Keratinocyte (primary cell): ENCODE measurements around the gene FRS2. TPM values are rescaled to one million over a fixed set of nuclear protein-coding genes. Genes with fewer than 3 reads are reported as not detected.

Experiments used
- DNase-seq: peaks from one replicate; pipeline ENCODE4 v3.0.0-alpha.2; 2011; ENCODE audit warnings: low read depth, missing footprints, low spot score
- FAIRE-seq: peaks from 2 replicates; lab custom pipeline; 2011; peaks lifted over from hg19 to GRCh38; lab: Jason Lieb, UNC
- H2AFZ ChIP-seq: 2 replicates; pipeline ENCODE4 v1.6.0; 2012; ENCODE audit warnings: low read length, control low read depth, inconsistent platforms; ENCODE audit not compliant: control insufficient read depth
- H3K27ac ChIP-seq: 2 replicates; pipeline ENCODE4 v1.5.1; 2011; ENCODE audit warnings: low read length; ENCODE audit not compliant: control insufficient read depth, insufficient read depth
- H3K27me3 ChIP-seq: 3 replicates; pipeline ENCODE4 v1.6.0; 2011; ENCODE audit warnings: low read length; ENCODE audit not compliant: control insufficient read depth, insufficient read depth; ENCODE audit errors: extremely low read depth
- H3K36me3 ChIP-seq, 2 experiments: 2 replicates in 1 of 2; 3 replicates in 1 of 2; pipeline ENCODE4 v1.5.1; 2011; ENCODE audit warnings: low read length in 2 of 2, mild to moderate bottlenecking in 1 of 2; ENCODE audit not compliant: control insufficient read depth in 2 of 2, insufficient read depth in 2 of 2; ENCODE audit errors: extremely low read depth in 1 of 2
- H3K4me1 ChIP-seq: 3 replicates; pipeline ENCODE4 v1.5.1; 2011; ENCODE audit warnings: low read length; ENCODE audit not compliant: control insufficient read depth, insufficient read depth; ENCODE audit errors: extremely low read depth
- H3K4me2 ChIP-seq: 3 replicates; pipeline ENCODE4 v1.6.0; 2011; ENCODE audit warnings: low read depth, low read length; ENCODE audit not compliant: control insufficient read depth, insufficient read depth; ENCODE audit errors: extremely low read depth
- H3K4me3 ChIP-seq, 3 experiments: fragments of 200-600 bp in 1 of 3; sonication (generic) in 1 of 3; 2 replicates in 2 of 3; 3 replicates in 1 of 3; pipeline ENCODE4 v1.5.1; 2011 to 2016; ENCODE audit warnings: low read length in 3 of 3, mild to moderate bottlenecking in 3 of 3, control low read depth in 2 of 3, inconsistent platforms in 1 of 3, low read depth in 1 of 3, mixed read lengths in 1 of 3, mixed run types in 1 of 3, moderate library complexity in 1 of 3; ENCODE audit not compliant: control insufficient read depth in 2 of 3, insufficient read depth in 2 of 3; ENCODE audit errors: extremely low read depth in 1 of 3
- H3K79me2 ChIP-seq: 2 replicates; pipeline ENCODE4 v1.6.0; 2012; ENCODE audit warnings: low read length; ENCODE audit not compliant: control insufficient read depth, insufficient read depth
- H3K9ac ChIP-seq: 3 replicates; pipeline ENCODE4 v1.6.0; 2011; ENCODE audit warnings: low read length; ENCODE audit not compliant: control insufficient read depth, insufficient read depth; ENCODE audit errors: extremely low read depth
- H3K9me1 ChIP-seq: 3 replicates; pipeline ENCODE4 v1.6.0; 2011; ENCODE audit warnings: low read length; ENCODE audit not compliant: control insufficient read depth, insufficient read depth; ENCODE audit errors: extremely low read depth
- H3K9me3 ChIP-seq: 2 replicates; pipeline ENCODE4 v1.5.1; 2012; ENCODE audit warnings: low read depth, low read length; ENCODE audit not compliant: control insufficient read depth
- H4K20me1 ChIP-seq: 3 replicates; pipeline ENCODE4 v1.6.0; 2011; ENCODE audit warnings: low read length; ENCODE audit not compliant: control insufficient read depth, insufficient read depth; ENCODE audit errors: extremely low read depth
- EZH2 ChIP-seq: IDR thresholded peaks from one replicate; pipeline ENCODE4 v1.6.1; 2012; ENCODE audit warnings: inconsistent platforms, mild to moderate bottlenecking, low read length, moderate library complexity
- dilution Hi-C: fragments of 300-500 bp; cut with MboI; formaldehyde crosslinking; loops from one replicate; pipeline ENCODE4 v1.7.0; 2020; ENCODE audit warnings: low sequenced_read_pairs; ENCODE audit not compliant: extremely low pct_ligation_motif_present
- polyA plus RNA-seq, 5 experiments: library from polyadenylated mRNA; depleted of rRNA in 3 of 5; stranded (reverse) in 3 of 5; stranded (forward) in 1 of 5; unstranded in 1 of 5; fragments of >200 nt; gene quantifications; 1 replicate in 1 of 5; 2 replicates in 3 of 5; 3 replicates in 1 of 5; pipeline versions ENCODE4 v1.2.1 to v1.2.3, GENCODE V29; 2011 to 2012; ENCODE audit warnings: missing spikeins in 2 of 5, low read depth in 1 of 5, low replicate concordance in 1 of 5
- TF ChIP-seq, protein P1 (sequence below), 3 experiments: IDR thresholded peaks in 1 of 3; conservative IDR thresholded peaks in 1 of 3; optimal IDR thresholded peaks in 1 of 3; 2 replicates in 2 of 3; 3 replicates in 1 of 3; pipeline versions ENCODE3 to v1.5.1; 2011; ENCODE audit warnings: low read length in 3 of 3, mild to moderate bottlenecking in 3 of 3, moderate library complexity in 2 of 3, control low read depth in 1 of 3, inconsistent platforms in 1 of 3; ENCODE audit not compliant: insufficient read depth in 2 of 3; ENCODE audit errors: extremely low read depth in 1 of 3

FRS2 gene
- polyA plus RNA-seq, 1 donor (not counting 4 experiments of a cell fraction or from before 2014, with no cell fraction given): 28.6 TPM

DNA sequence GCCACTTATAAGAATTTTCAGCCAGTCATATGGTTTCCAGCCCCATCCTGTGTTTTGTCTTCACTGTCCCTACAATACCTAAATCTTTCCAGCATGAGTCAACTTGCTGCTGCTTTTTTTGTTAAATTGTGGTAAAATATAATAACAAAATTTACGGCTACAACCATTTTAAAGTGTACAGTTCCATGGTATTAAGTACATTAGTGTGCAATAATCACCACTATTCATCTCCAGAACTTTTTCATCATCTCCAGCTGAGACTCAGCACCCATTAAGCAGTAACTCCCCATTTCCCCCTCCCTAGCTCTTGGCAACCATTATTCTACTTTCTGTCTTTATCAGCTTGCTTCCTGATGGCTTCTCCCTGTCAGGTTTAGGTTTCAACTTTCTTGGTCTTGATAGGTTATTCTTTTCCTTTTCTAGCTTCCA lies 39.1 kb downstream of the FRS2 start:
- FAIRE-seq (no peak), DNase-seq (no peak)
- no peak overlapping the region for H3K9ac ChIP-seq
- peaks cover 84% of the 10 kb centered on the region for H3K79me2 ChIP-seq
- no peak overlapping the region for H3K27ac ChIP-seq
- no peak overlapping the region for H3K4me3 ChIP-seq
- dilution Hi-C loops: no loop called here
- no peaks in the 10 kb centered on the region for H3K36me3 ChIP-seq
- H3K9me1 ChIP-seq: no peaks in the 10 kb centered on the region
- H4K20me1 ChIP-seq: peaks cover 2% of the 10 kb centered on the region
- TF ChIP-seq, protein P1, sequence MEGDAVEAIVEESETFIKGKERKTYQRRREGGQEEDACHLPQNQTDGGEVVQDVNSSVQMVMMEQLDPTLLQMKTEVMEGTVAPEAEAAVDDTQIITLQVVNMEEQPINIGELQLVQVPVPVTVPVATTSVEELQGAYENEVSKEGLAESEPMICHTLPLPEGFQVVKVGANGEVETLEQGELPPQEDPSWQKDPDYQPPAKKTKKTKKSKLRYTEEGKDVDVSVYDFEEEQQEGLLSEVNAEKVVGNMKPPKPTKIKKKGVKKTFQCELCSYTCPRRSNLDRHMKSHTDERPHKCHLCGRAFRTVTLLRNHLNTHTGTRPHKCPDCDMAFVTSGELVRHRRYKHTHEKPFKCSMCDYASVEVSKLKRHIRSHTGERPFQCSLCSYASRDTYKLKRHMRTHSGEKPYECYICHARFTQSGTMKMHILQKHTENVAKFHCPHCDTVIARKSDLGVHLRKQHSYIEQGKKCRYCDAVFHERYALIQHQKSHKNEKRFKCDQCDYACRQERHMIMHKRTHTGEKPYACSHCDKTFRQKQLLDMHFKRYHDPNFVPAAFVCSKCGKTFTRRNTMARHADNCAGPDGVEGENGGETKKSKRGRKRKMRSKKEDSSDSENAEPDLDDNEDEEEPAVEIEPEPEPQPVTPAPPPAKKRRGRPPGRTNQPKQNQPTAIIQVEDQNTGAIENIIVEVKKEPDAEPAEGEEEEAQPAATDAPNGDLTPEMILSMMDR (optimal IDR thresholded peaks at IDR 0.05 in 1 of 3, IDR thresholded peaks at IDR 0.05 in 1 of 3, conservative IDR thresholded peaks at IDR 0.05 in 1 of 3; ENCODE audit: extremely low read depth in 1 of 3, insufficient read depth in 2 of 3, low read length in 3 of 3): no peak
- no peak for TF ChIP-seq EZH2
- peak overlapping the region; percentile 17 for H3K4me2 ChIP-seq
- H3K4me1 ChIP-seq: peaks cover 11% of the 10 kb centered on the region
- H3K9me3 ChIP-seq: no peaks in the 10 kb centered on the region
- no peaks in the 10 kb centered on the region for H3K27me3 ChIP-seq
- H2AFZ ChIP-seq: no peak overlapping the region

DNA sequence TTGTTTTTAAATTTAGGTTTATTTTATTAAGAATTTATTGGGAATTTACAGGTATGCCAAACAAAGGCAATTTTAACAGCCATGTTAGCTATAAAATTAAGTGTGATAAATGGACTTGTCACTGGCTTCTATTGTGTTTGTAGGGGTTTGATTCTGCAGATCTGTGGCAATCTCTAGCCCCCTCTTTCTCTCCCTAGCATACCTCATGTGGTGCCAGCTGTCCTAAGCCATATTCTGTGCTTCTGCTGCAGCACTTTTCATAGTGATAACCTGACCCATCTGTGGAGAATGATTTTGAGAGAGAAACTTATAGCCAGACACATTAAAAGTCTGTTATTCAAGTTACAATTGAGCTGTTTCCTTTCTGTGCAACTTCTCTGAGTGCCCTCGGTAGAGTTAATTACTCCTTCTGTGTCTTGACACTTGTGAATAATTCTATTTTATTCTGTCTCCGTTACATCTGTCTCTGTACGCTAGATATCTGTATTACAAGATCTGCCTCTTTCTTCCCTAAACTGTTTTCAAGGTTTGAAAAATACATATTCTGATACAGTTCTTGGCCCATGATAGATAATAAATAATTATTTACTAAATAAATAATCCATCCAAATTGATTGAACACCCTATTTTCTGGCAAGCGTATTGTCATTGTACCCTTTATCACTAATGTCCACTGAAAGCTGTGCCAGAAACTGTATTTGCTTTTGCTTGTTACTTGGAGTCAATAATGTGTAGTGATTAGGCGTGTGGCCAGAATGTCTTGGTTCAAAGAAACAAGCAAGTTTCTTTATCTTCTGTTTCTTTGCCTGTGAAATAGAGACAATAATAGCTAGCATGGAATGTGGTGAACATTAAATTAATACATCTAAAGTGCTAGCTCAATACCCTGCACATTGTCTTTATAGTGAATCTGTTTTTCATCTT lies 40.0 kb downstream of the FRS2 start:
- Histone ChIP-seq H3K4me1 (peaks cover 11% of the 10 kb centered on the region), H3K4me3 (no peak overlapping the region), H2AFZ (no peak overlapping the region), H3K9ac (no peak overlapping the region), H3K79me2 (peaks cover 84% of the 10 kb centered on the region), H3K4me2 (no peak overlapping the region), H3K27me3 (no peaks in the 10 kb centered on the region), H3K36me3 (no peaks in the 10 kb centered on the region), H4K20me1 (peaks cover 2% of the 10 kb centered on the region), H3K9me1 (no peaks in the 10 kb centered on the region), H3K9me3 (no peaks in the 10 kb centered on the region), H3K27ac (no peak overlapping the region)
- no peak for TF ChIP-seq EZH2
- TF ChIP-seq, protein P1 (optimal IDR thresholded peaks at IDR 0.05 in 1 of 3, IDR thresholded peaks at IDR 0.05 in 1 of 3, conservative IDR thresholded peaks at IDR 0.05 in 1 of 3; ENCODE audit: extremely low read depth in 1 of 3, insufficient read depth in 2 of 3, low read length in 3 of 3): no peak
- DNase-seq (no peak), FAIRE-seq (no peak)
- dilution Hi-C loops: no loop called here
